Lower leg skin (tissue), 4 donors: ENCODE data around the gene PRKCZ. TPM values are rescaled to one million over a fixed set of nuclear protein-coding genes. Genes with fewer than 3 reads are reported as not detected.
A peak's percentile ranks its signal among the peaks of the same experiment; 100 is the strongest.

Experiments used
- DNase-seq, 2 donors: peaks; one replicate each; pipeline ENCODE4 v3.0.0-alpha.2; 2019; ENCODE audit warnings: low spot score in 2 of 2
- H3K4me3 ChIP-seq: fragments of 200-600 bp; sonication (generic); 2 replicates; pipeline ENCODE4 v1.5.1; 2017; ENCODE audit warnings: mild to moderate bottlenecking, low read depth; ENCODE audit not compliant: poor library complexity, severe bottlenecking
- POLR2A ChIP-seq, 2 donors: fragments of 450-650 bp; IDR thresholded peaks; one replicate each; pipeline ENCODE4 v1.6.1; 2016 to 2017; ENCODE audit warnings: antibody characterized with exemption in 2 of 2, mild to moderate bottlenecking in 1 of 2, moderate library complexity in 1 of 2
- WGBS, 2 donors: methylation state at CpG; one replicate each; pipeline ENCODE4 v1.1.5; 2018; 5-methylcytosine and 5-hydroxymethylcytosine counted together
- intact Hi-C: fragments of 100-400 bp; cut with DNase I; formaldehyde crosslinking; loops from one replicate; pipeline ENCODE4 v1.15.0; 2023; ENCODE audit warnings: low total_unique reads
- total RNA-seq, 4 donors: library from RNA; depleted of rRNA; stranded (reverse); fragments of >200 nt; gene quantifications; one replicate each; pipeline ENCODE4 v1.1.0, GENCODE V29; 2016
- TF ChIP-seq, protein P1 (sequence below), 3 donors: fragments of 450-650 bp; IDR thresholded peaks; one replicate each; pipeline ENCODE4 v1.5.1; 2016; ENCODE audit warnings: antibody characterized with exemption in 3 of 3, mild to moderate bottlenecking in 3 of 3, moderate library complexity in 2 of 3

PRKCZ gene
- total RNA-seq, 4 donors from 2014 or later, result 25.9 to 32.2 (median 26.8) TPM

DNA sequence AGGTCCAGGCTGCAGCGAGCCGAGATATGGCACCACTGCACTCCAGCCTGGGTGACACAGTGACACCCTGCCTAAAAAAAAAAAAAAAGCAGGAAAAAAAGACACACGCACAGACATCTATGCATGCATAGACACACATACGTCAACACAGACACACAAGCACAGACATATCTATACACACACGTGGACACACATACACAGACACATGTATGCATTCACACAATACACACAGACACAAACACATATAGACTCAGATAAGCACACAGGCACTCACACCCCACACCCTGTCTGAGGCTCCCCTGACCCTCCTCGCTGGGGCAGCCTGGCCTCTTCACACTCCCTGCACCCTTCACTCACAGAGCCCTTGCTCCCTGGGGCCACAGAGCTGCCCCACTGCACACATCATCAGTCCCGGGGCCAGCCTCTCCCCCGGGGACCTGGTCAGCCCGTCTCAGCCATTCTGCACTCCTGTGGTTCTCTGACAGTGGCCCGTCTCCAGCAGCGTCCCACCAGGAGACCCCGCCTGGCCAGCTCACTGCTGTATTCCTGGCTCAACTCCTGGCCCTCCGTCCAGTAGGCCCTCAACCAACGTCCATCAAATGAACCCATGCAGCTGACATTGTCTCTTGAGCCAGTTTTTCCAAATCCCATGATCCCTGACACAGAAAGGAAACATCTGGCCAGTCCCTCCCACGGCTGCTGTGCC is 4.6 kb upstream of the PRKCZ start:
- TF ChIP-seq, protein P1, sequence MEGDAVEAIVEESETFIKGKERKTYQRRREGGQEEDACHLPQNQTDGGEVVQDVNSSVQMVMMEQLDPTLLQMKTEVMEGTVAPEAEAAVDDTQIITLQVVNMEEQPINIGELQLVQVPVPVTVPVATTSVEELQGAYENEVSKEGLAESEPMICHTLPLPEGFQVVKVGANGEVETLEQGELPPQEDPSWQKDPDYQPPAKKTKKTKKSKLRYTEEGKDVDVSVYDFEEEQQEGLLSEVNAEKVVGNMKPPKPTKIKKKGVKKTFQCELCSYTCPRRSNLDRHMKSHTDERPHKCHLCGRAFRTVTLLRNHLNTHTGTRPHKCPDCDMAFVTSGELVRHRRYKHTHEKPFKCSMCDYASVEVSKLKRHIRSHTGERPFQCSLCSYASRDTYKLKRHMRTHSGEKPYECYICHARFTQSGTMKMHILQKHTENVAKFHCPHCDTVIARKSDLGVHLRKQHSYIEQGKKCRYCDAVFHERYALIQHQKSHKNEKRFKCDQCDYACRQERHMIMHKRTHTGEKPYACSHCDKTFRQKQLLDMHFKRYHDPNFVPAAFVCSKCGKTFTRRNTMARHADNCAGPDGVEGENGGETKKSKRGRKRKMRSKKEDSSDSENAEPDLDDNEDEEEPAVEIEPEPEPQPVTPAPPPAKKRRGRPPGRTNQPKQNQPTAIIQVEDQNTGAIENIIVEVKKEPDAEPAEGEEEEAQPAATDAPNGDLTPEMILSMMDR (IDR thresholded peaks at IDR 0.05), result no peak
- no peak for TF ChIP-seq POLR2A (IDR thresholded peaks at IDR 0.05)
- peak in 1 of 2 donors; percentile 27 for DNase-seq
- H3K4me3 ChIP-seq, result no peak overlapping the region
- intact Hi-C loops, result loop anchor here (5.0 kb wide), 1 partner anchor 88 kb away; no protein-coding TSS in a partner anchor
- 59 to 70% methylated on average over 15 of the region's 15 CpGs for WGBS, 2 donors

DNA sequence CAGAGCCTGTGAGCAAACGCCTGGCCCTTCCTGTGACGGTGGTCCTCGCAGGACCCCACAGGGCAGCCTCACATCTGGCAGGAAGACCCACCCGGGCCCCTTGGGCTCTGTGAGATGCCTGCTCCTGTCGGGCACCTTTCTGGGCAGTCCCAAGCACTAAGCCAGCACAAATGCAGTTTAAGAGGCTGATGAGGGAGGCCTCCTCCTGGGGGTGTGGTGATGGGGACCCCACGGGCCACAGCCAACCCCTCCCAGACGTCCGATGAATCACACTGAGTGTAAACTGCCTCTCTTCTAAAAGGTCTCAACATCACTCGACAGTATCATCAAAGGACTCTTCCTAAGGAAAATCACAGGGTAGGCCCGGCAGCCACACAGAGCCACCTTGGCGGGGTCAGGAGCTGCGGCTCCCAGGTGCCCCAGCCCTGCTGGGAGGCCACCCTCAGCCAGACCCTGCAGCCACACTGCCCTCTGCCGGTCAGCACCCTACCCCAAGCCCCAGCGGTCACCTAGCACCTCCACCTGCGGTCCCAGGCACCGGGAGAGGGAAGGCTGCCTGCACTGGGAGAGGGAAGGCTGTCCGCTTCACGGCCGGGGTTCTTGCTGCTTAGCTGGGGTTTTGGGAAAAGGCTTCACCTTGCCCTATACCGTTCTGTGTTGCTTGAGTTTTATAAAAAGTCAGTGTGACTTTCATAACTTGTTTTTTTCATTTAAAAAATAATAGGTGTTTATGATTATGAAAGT is 3.9 kb upstream of the PRKCZ start:
- TF ChIP-seq POLR2A (IDR thresholded peaks at IDR 0.05), result no peak
- TF ChIP-seq, protein P1 (IDR thresholded peaks at IDR 0.05), result peak in 1 of 3 donors; percentile 4
- WGBS, 2 donors, result 51 to 55% methylated on average over 19 to 20 of the region's 20 CpGs

DNA sequence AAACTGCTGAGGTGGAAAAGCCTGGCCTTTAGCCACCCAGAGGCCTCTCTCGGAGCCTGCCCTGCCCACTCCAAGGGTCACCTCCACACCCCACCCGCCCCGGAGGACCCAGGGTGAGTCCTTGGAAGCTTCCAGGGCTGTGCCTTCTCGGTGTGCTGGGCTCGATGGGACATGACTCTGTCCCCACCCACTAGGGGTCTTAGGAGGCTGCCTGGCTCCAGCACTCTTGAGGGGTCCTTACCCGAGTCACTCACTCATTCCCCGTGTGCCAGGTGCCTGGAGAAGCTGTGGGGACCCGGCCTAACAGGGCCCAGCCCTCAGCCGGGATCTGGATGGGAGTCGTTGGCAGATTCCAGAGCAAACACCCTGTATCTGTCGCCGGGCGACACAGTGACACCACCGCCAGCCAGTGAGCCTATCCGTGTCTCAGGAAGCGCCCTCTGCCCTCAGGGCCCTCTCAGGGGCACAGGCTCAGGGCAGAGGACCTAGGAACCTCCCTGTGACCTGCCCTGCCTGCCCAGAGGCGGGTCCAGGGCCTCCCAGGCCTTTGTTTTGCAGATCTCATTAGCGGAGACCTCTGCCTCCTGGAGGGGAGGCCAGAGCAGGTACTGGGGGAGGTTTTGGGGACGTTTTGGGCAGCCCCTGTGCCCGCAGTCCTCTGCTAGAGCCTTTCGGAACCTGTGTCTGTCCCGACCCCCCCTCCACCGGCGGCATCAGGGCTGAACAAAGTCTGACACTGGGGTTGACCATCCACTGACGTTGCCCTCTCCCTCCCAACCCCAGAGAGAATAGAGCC is 3.1 kb upstream of the PRKCZ start:
- DNase-seq, result no peak
- H3K4me3 ChIP-seq, result no peak overlapping the region
- TF ChIP-seq, protein P1 (IDR thresholded peaks at IDR 0.05), result no peak
- TF ChIP-seq POLR2A (IDR thresholded peaks at IDR 0.05), result no peak
- intact Hi-C loops, result loop anchor here (5.0 kb wide), 1 partner anchor 90 kb away; no protein-coding TSS in a partner anchor
- WGBS, 2 donors, result 80% methylated on average over 16 to 21 of the region's 25 CpGs

More for the DNA sequence above, 3.9 kb upstream of the PRKCZ start:
- no peak overlapping the region for H3K4me3 ChIP-seq
- intact Hi-C loops, result loop anchor here (5.0 kb wide), 1 partner anchor 89 kb away; no protein-coding TSS in a partner anchor
- no peak for DNase-seq

DNA sequence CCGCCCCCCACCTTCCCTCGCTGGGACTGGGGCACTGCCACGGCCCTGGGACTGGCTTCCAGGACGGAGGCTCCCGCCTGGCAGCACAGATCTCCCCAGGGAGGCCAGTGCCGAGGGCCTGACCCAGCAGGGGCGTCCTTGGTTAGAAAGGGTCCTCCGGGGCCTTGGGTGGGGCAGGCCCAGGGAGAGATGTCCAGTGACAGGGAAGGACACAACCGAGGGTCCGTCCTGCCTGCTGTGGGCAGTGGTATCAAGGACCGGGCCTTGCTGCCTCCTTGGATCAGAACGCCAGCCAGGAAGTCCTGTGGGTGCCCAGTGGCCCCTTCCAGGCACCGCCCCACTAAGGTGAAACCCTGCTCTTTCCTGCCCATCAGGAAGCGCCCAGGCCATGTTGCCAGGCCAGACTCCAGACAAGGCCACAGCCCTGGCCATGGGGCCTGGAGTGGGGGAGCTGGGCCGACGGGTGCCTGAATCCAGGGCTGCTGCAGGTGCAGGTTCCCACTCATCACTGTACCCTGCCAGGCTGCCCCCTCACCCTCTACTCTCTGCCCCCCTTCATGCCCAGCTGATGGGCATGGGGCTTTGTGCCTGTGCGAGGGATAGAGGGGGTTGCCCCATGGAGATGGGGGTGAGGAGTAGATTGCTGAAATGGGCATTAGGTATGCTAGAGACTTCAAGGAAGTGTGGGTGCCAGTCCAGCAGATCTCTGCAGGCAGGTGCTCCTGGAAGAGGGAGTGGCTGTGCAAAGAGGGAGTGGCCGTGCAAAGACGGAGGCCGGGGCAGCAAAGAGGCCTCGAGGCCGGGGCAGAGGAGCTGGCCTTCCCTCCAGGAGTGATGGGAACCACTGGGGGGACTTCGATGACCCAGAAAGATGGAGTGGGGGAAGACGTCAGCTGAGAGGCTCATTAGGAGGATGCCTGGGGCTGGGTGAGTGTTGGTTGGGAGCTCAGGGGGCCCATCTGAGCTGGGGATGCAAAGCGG is 2.2 kb upstream of the PRKCZ start:
- DNase-seq, result no peak
- TF ChIP-seq, protein P1 (IDR thresholded peaks at IDR 0.05), result no peak
- no peak for TF ChIP-seq POLR2A (IDR thresholded peaks at IDR 0.05)
- H3K4me3 ChIP-seq, result no peak overlapping the region
- 75 to 79% methylated on average over 20 to 21 of the region's 25 CpGs for WGBS, 2 donors
- intact Hi-C loops, result loop anchor here (5.0 kb wide), 1 partner anchor 91 kb away; no protein-coding TSS in a partner anchor
